Measurements from ENCODE around the gene PRLHR. TPM values are rescaled to one million over a fixed set of nuclear protein-coding genes. Genes with fewer than 3 reads are reported as not detected.

The PRLHR gene
- total RNA-seq, 4 donors from 2014 or later: not detected

- TF ChIP-seq CTCF (IDR thresholded peaks at IDR 0.05; ENCODE audit: low read depth): no peak
Observed at GRCh38 chr10:118585794-118586193, 9.7 kb downstream of the PRLHR start.

- TF ChIP-seq CTCF (IDR thresholded peaks at IDR 0.05; ENCODE audit: low read depth): no peak
Observed at GRCh38 chr10:118585234-118585633, 10.2 kb downstream of the PRLHR start.

GRCh38 chr10:118584181-118584954 is 11.1 kb downstream of the PRLHR start:
- no peak for TF ChIP-seq CTCF (IDR thresholded peaks at IDR 0.05; ENCODE audit: low read depth)

- no peak for TF ChIP-seq CTCF (IDR thresholded peaks at IDR 0.05; ENCODE audit: low read depth)
Observed at GRCh38 chr10:118583611-118584010, 11.8 kb downstream of the PRLHR start.

GRCh38 chr10:118582511-118582910 is 12.9 kb downstream of the PRLHR start:
- no peak for TF ChIP-seq CTCF (IDR thresholded peaks at IDR 0.05; ENCODE audit: low read depth)

GRCh38 chr10:118581340-118581739 is 14.1 kb downstream of the PRLHR start:
- TF ChIP-seq CTCF (IDR thresholded peaks at IDR 0.05; ENCODE audit: low read depth): no peak

GRCh38 chr10:118580702-118581101 is 14.7 kb downstream of the PRLHR start:
- no peak for TF ChIP-seq CTCF (IDR thresholded peaks at IDR 0.05; ENCODE audit: low read depth)

Measured in subcutaneous adipose tissue (tissue), 4 donors.